ENCODE results near the gene PCDHA6.
"Not testable (repeated sequence)": the region's sequence is repeated elsewhere in the genome, so short reads cannot be mapped to it uniquely, and the experiment has no call there.

PCDHA6 gene

DNA sequence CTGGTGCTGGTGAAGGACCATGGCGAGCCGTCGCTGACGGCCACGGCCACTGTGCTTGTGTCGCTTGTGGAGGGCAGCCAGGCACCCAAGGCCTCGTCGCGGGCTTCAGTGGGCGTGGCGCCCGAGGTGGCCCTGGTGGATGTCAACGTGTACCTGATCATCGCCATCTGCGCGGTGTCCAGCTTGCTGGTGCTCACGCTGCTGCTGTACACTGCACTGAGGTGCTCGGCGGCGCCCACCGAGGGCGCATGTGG is 30.2 kb downstream of the PCDHA6 start:
- DNase-seq, result no peak

DNA sequence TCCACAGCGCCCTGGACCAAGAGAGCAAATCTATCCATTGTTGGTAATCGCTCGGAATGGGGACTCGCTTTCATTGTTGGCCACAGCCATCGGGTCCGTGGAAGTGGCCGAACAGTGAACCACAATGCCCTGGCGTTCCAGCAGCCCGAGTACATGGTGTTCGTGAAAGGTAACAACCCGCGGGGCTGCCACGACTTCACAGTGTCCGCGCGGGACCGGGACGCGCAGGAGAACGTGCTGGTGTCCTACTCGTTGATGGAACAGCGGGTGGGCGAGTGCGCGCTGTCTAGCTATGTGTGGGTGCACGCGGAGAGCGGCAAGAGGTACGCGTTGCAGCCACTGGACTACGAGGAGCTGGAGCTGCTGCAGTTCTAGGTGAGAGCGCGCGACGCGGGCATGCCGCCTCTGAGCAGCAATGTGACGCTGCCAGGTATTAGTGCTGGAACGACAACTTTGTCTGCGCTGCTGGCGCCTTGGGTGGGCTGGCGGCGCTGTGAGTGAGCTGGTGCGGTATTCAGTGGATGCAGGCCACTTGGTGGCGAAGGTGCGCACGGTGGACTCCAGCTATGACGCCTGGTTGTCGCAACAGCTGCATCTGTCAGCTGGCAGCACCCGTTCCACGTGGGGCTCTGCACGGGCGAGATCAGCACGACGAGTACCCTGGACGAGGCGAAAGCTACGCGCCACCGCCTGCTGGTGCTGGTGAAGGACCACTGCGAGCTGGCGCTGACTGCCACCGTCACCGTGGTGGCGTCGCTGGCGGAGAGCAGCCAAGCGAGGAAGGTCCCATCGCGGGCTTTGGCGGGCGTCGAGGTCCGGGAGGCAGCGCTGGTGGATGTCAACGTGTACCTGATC is 34.9 kb downstream of the PCDHA6 start:
- DNase-seq, result no peak

DNA sequence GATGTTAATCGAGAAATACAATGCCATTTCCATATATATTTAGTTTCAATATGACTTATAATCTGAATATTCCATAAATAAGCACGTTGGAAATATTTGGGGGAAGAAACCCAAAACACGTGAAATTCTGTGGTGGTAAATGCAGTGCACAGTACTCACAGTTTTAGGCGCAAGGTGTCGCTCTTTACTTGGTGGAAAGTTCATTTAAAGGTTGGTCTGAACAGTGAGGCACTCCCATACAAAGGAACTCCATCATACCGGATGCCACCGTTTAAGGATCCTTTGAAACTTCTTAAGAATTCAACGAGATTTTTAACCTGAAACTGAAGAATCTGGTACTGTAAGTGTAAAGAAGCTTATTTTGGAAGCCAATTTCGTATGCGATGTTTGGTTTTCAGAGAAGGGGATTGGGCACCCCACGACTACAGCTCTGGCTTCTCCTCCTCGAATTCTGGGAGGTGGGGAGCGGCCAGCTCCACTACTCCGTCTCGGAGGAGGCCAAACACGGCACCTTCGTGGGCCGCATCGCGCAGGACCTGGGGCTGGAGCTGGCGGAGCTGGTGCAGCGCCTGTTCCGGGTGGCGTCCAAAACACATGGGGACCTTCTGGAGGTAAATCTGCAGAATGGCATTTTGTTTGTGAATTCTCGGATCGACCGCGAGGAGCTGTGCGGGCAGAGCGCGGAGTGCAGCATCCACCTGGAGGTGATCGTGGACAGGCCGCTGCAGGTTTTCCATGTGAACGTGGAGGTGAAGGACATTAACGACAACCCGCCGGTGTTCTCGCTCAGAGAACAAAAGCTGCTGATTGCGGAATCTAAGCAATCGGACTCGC is 41.2 kb downstream of the PCDHA6 start, which contains the start of gene PCDHA11:
PCDHA11 (plus strand) TSS at position 237 of the 834 bp plus-strand sequence; CDS start at position 384, 147 bp downstream.
- DNase-seq, result peak; percentile 28

DNA sequence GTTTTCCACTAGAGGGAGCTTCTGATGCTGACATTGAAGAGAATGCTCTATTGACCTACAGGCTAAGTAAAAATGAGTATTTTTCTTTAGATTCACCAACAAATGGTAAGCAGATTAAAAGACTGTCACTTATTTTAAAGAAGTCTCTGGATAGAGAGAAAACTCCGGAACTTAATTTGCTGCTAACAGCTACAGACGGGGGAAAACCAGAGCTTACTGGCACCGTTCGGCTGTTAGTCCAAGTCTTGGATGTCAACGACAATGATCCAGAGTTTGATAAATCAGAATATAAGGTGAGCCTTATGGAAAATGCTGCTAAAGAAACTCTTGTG is 41.8 kb downstream of the PCDHA6 start:
- peak; percentile 15 for DNase-seq

DNA sequence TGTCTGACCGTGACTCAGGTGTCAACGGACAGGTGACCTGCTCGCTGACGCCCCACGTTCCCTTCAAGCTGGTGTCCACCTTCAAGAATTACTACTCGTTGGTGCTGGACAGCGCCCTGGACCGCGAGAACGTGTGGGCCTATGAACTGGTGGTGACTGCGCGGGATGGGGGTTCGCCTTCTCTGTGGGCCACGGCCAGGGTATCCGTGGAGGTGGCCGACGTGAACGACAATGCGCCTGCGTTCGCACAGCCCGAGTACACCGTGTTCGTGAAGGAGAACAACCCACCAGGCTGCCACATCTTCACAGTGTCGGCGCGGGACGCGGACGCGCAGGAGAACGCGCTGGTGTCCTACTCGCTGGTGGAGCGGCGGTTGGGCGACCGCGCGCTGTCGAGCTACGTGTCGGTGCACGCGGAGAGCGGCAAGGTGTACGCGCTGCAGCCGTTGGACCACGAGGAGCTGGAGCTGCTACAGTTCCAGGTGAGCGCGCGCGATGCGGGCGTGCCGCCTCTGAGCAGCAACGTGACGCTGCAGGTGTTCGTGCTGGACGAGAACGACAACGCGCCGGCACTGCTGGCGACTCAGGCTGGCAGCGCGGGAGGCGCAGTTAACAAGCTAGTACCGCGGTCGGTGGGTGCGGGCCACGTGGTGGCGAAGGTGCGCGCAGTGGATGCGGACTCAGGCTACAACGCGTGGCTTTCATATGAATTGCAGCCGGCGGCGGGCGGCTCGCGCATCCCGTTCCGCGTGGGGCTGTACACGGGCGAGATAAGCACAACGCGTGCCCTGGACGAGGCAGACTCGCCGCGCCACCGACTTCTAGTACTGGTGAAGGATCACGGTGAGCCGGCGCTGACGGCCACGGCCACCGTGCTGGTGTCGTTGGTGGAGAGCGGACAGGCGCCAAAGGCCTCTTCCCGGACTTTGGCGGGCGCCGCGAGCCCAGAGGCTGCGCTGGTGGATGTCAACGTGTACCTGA is 42.8 kb downstream of the PCDHA6 start:
- DNase-seq, result no peak

DNA sequence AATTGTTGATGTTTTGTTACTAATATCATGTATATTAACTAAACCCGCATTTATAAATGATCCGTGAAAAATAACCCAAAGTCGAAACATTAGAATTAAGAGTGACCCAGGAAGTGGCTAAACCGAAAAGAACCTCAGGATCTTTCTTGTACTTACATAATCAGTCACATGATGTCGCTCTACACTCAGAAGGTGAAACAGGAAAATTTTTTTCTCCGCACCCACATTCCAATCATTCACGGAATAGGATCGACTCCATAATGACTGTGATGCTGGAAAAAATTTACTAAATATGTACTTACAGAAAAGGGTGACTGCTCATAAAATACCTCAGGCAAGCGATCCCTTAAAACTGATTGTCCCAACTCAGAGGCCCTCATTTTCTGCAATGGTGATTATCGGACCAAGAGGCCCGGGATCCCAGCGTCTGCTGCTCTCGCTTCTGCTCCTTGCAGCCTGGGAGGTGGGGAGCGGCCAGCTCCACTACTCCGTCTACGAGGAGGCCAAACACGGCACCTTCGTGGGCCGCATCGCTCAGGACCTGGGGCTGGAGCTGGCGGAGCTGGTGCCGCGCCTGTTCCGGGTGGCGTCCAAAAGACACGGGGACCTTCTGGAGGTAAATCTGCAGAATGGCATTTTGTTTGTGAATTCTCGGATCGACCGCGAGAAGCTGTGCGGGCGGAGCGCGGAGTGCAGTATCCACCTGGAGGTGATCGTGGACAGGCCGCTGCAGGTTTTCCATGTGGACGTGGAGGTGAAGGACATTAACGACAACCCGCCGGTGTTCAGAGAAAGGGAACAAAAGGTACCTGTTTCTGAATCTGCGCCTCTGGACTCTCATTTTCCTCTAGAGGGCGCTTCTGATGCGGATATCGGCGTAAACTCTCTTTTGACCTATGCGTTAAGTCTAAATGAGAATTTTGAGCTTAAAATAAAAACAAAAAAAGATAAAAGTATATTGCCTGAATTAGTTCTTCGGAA is 47.6 kb downstream of the PCDHA6 start, which contains the start of gene PCDHA12:
PCDHA12 (plus strand) TSS at position 224 of the 981 bp plus-strand sequence; CDS start at position 389, 165 bp downstream.
- no peak for DNase-seq

DNA sequence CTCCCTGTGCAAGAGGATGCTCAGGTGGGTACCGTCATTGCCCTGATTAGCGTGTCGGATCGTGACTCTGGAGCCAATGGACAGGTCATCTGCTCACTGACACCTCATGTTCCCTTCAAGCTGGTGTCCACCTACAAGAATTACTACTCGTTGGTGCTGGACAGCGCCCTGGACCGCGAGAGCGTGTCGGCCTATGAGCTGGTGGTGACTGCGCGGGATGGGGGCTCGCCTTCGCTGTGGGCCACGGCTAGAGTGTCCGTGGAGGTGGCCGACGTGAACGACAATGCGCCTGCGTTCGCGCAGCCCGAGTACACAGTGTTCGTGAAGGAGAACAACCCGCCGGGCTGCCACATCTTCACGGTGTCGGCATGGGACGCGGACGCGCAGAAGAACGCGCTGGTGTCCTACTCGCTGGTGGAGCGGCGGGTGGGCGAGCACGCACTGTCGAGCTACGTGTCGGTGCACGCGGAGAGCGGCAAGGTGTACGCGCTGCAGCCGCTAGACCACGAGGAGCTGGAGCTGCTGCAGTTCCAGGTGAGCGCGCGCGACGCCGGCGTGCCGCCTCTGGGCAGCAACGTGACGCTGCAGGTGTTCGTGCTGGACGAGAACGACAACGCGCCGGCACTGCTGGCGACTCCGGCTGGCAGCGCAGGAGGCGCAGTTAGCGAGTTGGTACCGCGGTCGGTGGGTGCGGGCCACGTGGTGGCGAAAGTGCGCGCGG is 48.9 kb downstream of the PCDHA6 start:
- DNase-seq, result not testable (repeated sequence)

DNA sequence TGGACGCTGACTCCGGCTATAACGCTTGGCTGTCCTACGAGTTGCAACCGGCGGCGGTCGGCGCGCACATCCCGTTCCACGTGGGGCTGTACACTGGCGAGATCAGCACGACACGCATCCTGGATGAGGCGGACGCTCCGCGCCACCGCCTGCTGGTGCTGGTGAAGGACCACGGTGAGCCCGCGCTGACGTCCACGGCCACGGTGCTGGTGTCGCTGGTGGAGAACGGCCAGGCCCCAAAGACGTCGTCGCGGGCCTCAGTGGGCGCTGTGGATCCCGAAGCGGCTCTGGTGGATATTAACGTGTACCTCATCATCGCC is 49.5 kb downstream of the PCDHA6 start:
- no peak for DNase-seq

All from NCI-H1436 treated with DMSO at 0.1 percent for 48 hours (cell line).